Right atrium auricular region (tissue), 2 donors: ENCODE data around the gene MYO9B. TPM values are rescaled to one million over a fixed set of nuclear protein-coding genes. Genes with fewer than 3 reads are reported as not detected.

Experiments used
- DNase-seq: peaks from one replicate; pipeline ENCODE4 v3.0.0-alpha.2; 2019; ENCODE audit warnings: low spot score
- H3K27ac ChIP-seq, 2 donors: fragments of 200-600 bp; sonication (generic); 1 replicate in 1 of 2; 2 replicates in 1 of 2; pipeline ENCODE4 v1.5.1; 2016 to 2019
- H3K27me3 ChIP-seq, 2 donors: fragments of 200-600 bp; sonication (generic); one replicate each; pipeline versions ENCODE4 v1.5.1 to v1.6.0; 2017 to 2019
- H3K36me3 ChIP-seq: fragments of 200-600 bp; sonication (generic); one replicate; pipeline ENCODE4 v1.5.1; 2016
- H3K4me1 ChIP-seq, 2 donors: fragments of 200-600 bp; sonication (generic); one replicate each; pipeline versions ENCODE4 v1.5.1 to v1.6.0; 2017 to 2019
- H3K4me3 ChIP-seq, 2 donors: fragments of 200-600 bp; sonication (generic); 1 replicate in 1 of 2; 2 replicates in 1 of 2; pipeline ENCODE4 v1.5.1; 2017 to 2019; ENCODE audit warnings: mild to moderate bottlenecking in 1 of 2, moderate library complexity in 1 of 2
- H3K9me3 ChIP-seq, 2 donors: fragments of 200-600 bp; sonication (generic); one replicate each; pipeline ENCODE4 v1.5.1; 2019
- total RNA-seq, 2 donors: library from RNA; depleted of rRNA; stranded (reverse); fragments of >200 nt; gene quantifications; one replicate each; pipeline ENCODE4 v1.1.0, GENCODE V29; 2016
- TF ChIP-seq, protein P1 (sequence below), 2 donors: fragments of 200-600 bp; sonication (generic); IDR thresholded peaks; one replicate each; pipeline ENCODE4 v1.5.1; 2019; ENCODE audit warnings: antibody characterized with exemption in 2 of 2

The MYO9B gene
- total RNA-seq, 2 donors from 2014 or later, result 25.4 to 40.8 TPM

DNA sequence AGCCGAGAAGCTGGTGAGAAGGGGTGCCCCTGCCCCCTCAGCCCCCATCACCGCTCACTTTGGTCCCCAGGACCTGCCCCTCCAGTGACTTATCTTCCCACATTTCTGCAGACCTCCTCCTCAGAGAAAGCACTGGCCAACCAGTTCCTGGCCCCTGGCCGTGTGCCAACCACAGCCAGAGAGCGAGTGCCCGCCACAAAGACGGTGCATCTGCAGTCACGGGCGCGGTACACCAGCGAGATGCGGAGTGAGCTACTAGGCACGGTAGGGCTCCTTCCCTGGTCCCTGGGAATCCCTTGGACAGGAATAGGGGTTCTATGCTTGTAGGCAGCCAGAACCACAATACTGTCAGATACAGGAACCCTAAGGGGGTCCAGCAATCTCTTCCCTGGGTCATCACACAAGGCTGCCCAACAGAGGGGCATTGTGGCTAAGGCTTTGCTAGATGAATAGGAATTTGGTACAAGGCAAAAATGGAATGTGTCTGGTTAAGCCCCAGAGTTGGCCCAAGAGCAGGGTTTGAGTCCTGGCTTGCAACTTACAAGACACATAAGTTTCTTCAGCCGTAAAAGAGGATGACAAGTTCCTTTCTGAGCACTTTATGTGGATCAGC, 140.6 kb downstream of the MYO9B start:
- DNase-seq, result no peak
- Histone ChIP-seq H3K36me3 (peaks cover 34% of the 10 kb centered on the region), H3K9me3 (no peaks in the 10 kb centered on the region), H3K27me3 (no peaks in the 10 kb centered on the region), H3K4me3 (peak overlapping the region in 1 of 2 donors; percentile 68), H3K27ac (peak overlapping the region; percentile 84 to 92), H3K4me1 (peaks cover 0 to 17% of the 10 kb centered on the region in 2 donors)
- TF ChIP-seq, protein P1, sequence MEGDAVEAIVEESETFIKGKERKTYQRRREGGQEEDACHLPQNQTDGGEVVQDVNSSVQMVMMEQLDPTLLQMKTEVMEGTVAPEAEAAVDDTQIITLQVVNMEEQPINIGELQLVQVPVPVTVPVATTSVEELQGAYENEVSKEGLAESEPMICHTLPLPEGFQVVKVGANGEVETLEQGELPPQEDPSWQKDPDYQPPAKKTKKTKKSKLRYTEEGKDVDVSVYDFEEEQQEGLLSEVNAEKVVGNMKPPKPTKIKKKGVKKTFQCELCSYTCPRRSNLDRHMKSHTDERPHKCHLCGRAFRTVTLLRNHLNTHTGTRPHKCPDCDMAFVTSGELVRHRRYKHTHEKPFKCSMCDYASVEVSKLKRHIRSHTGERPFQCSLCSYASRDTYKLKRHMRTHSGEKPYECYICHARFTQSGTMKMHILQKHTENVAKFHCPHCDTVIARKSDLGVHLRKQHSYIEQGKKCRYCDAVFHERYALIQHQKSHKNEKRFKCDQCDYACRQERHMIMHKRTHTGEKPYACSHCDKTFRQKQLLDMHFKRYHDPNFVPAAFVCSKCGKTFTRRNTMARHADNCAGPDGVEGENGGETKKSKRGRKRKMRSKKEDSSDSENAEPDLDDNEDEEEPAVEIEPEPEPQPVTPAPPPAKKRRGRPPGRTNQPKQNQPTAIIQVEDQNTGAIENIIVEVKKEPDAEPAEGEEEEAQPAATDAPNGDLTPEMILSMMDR (IDR thresholded peaks at IDR 0.05), result no peak

DNA sequence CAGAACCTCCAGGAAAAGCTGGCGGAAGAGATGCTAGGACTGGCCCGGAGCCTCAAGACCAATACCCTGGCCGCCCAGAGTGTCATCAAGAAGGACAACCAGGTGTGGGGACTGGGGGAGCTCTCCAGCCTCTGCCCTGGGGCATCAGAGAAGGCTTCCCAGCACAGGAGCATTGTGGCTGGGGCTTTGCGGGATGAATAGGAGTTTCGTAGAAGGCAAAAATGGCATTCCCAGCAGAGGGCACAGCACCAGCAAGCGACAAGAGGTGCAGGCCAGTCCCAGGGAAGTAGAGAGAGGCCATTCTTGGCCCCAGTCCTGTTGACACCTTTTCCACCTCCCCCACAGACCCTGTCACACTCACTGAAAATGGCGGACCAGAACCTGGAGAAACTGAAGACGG, 143.7 kb downstream of the MYO9B start:
- no peaks in the 10 kb centered on the region for H3K9me3 ChIP-seq
- TF ChIP-seq, protein P1 (IDR thresholded peaks at IDR 0.05), result no peak
- H3K27ac ChIP-seq, result no peak overlapping the region
- peaks cover 18% of the 10 kb centered on the region for H3K36me3 ChIP-seq
- DNase-seq, result no peak
- H3K4me3 ChIP-seq, result no peak overlapping the region
- no peaks in the 10 kb centered on the region for H3K27me3 ChIP-seq
- peaks cover 0 to 17% of the 10 kb centered on the region in 2 donors for H3K4me1 ChIP-seq

- H3K36me3 ChIP-seq, result peaks cover 18% of the 10 kb centered on the region
- peaks cover 0 to 12% of the 10 kb centered on the region in 2 donors for H3K4me1 ChIP-seq
- H3K9me3 ChIP-seq, result no peaks in the 10 kb centered on the region
- H3K27me3 ChIP-seq, result no peaks in the 10 kb centered on the region
- TF ChIP-seq, protein P1 (IDR thresholded peaks at IDR 0.05), result no peak
- H3K4me3 ChIP-seq, result no peak overlapping the region
- no peak overlapping the region for H3K27ac ChIP-seq
- DNase-seq, result peak; percentile 75
Measured at GRCh38 chr19:17220207-17220758, 144.7 kb downstream of the MYO9B start.

GRCh38 chr19:17225053-17225452, 149.5 kb downstream of the MYO9B start:
- Histone ChIP-seq H3K4me3 (no peak overlapping the region), H3K27ac (no peak overlapping the region), H3K36me3 (no peaks in the 10 kb centered on the region), H3K27me3 (no peaks in the 10 kb centered on the region), H3K9me3 (no peaks in the 10 kb centered on the region), H3K4me1 (peaks cover 0 to 22% of the 10 kb centered on the region in 2 donors)
- TF ChIP-seq, protein P1 (IDR thresholded peaks at IDR 0.05), result no peak
- no peak for DNase-seq

GRCh38 chr19:17226002-17226933, 150.7 kb downstream of the MYO9B start, which contains the start of gene OCEL1:
TSS of gene OCEL1 (plus strand) at chr19:17226226. CDS start at chr19:17226248, 22 bp downstream.
- peaks cover 1% of the 10 kb centered on the region for H3K36me3 ChIP-seq

More at GRCh38 chr19:17226002-17226933, 150.7 kb downstream of the MYO9B start, which contains the start of gene OCEL1:
- DNase-seq, result peak; percentile 99
- Histone ChIP-seq H3K4me1 (peaks cover 0 to 18% of the 10 kb centered on the region in 2 donors), H3K27ac (peak within 1 kb of the TSS; percentile 85 to 86), H3K27me3 (no peaks in the 10 kb centered on the region), H3K4me3 (peak within 1 kb of the TSS; percentile 51 to 70), H3K9me3 (no peaks in the 10 kb centered on the region)
- TF ChIP-seq, protein P1 (IDR thresholded peaks at IDR 0.05), result no peak
